ENCODE results near the gene SIRPD.
"Not testable (repeated sequence)": the region's sequence is repeated elsewhere in the genome, so short reads cannot be mapped to it uniquely, and the experiment has no call there.

GRCh38 chr20:1577313-1577712, 19.8 kb upstream of the SIRPD start:
- TF ChIP-seq, protein P1, sequence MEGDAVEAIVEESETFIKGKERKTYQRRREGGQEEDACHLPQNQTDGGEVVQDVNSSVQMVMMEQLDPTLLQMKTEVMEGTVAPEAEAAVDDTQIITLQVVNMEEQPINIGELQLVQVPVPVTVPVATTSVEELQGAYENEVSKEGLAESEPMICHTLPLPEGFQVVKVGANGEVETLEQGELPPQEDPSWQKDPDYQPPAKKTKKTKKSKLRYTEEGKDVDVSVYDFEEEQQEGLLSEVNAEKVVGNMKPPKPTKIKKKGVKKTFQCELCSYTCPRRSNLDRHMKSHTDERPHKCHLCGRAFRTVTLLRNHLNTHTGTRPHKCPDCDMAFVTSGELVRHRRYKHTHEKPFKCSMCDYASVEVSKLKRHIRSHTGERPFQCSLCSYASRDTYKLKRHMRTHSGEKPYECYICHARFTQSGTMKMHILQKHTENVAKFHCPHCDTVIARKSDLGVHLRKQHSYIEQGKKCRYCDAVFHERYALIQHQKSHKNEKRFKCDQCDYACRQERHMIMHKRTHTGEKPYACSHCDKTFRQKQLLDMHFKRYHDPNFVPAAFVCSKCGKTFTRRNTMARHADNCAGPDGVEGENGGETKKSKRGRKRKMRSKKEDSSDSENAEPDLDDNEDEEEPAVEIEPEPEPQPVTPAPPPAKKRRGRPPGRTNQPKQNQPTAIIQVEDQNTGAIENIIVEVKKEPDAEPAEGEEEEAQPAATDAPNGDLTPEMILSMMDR (IDR thresholded peaks at IDR 0.05; ENCODE audit: low read length) = not testable (repeated sequence)
- TF ChIP-seq EZH2phosphoT487 (IDR thresholded peaks at IDR 0.05; ENCODE audit: low read length) = not testable (repeated sequence)

Measured in MM.1S (cell line).